ENCODE data around the gene ICOS.
"Not testable (repeated sequence)": the region's sequence is repeated elsewhere in the genome, so short reads cannot be mapped to it uniquely, and the experiment has no call there.

The ICOS gene

DNA sequence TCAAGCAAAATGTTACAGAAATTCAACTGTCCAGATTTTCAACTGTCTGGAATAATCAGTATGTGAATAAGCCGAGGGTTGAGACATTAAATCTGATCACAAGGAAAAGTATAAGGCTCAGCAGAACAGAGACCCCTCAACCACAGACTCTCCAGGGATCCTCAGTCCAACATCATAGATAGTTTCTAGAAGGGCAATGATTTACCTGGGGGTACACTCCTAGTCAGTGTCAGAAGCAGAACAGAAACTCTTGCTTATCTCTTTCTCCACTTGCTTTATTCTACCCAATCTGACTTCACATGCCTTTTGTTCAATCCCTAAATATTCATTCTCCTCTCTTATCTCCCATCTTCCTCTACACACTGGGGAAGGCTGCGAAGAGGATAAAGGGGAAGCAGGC, 36.4 kb downstream of the ICOS start:
- no peak for DNase-seq (ENCODE audit: extremely low read depth in 1 of 2, low read depth in 1 of 2)

GRCh38 chr2:203973676-203974075, 37.1 kb downstream of the ICOS start:
- DNase-seq (ENCODE audit: extremely low read depth in 1 of 2, low read depth in 1 of 2), result no peak

DNA sequence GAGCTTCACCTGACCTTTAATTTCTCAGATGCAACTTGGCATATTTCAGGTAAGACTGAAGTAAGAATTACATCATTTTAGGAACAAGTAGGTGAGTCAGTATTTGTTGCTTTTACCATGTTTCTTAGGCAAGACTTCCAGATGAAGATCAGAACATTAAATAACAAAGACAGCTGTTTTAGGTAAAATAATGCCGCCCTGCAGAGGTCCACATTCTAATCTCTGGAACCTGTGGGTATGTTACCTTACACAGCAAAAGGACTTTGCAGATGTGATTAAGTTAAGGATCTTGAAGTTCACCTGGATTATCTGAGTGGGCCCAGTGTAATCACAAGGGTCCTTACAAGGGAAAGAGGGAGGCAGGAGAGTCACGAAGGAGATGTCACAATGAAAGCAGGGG, 39.3 kb downstream of the ICOS start:
- no peak for DNase-seq (ENCODE audit: extremely low read depth in 1 of 2, low read depth in 1 of 2)

- no peak for DNase-seq (ENCODE audit: extremely low read depth in 1 of 2, low read depth in 1 of 2)
These were observed 45.7 kb downstream of the ICOS start for GRCh38 chr2:203982276-203982675.

DNA sequence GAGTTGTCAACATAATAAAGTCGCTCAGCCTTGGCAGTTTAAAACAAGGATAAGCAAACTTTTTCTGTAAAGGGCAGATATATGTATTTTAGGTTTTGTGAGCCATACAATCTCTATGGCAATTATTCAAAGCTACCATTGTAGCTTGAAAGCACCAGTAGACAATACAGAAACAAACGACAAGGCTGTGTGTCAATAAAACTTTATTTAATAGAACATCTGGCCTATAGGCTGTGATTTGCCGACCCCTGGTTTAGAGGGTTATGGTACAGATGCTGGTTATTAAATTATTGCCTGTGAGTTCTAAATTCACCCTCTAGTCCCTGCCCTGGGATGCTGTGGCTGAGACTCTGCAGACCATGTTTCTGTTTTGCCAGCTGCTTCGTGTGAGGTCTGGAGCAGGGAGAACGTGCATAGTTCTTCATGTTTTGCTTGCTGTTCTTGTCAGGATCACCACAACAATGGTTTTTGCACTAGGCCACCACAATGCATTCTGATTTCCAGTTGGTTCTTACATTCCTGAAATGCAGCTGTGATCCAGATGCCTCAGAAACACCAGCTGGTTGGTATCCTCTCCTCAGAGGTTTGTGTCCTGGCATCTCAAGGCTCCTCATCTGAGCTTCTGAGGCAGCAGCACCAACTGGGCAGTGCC, 46.6 kb downstream of the ICOS start:
- no peak for DNase-seq (ENCODE audit: extremely low read depth in 1 of 2, low read depth in 1 of 2)

GRCh38 chr2:203985978-203986377, 49.4 kb downstream of the ICOS start:
- not testable (repeated sequence) for DNase-seq (ENCODE audit: extremely low read depth in 1 of 2, low read depth in 1 of 2)

DNA sequence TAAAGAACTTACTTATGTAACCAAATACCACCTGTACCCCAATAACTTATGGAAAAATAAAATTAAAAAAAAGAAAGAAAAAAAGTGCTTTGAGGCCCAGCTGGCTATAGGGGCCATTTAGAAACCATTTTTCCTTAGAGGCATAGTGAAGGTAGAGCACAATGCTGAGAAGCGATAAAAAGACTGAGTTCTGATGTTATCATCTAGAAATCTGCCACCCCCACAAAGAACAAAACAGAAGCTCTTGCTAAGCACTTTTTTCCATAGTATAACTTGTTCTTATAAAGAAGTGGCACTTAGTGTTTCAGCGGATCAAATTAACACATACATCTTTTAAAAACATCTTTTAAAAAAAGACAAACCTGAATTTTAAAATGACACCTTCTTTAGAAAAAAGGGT, 51.4 kb downstream of the ICOS start:
- no peak for DNase-seq (ENCODE audit: extremely low read depth in 1 of 2, low read depth in 1 of 2)

GRCh38 chr2:203988500-203989260, 52.1 kb downstream of the ICOS start:
- DNase-seq (ENCODE audit: extremely low read depth in 1 of 2, low read depth in 1 of 2), result no peak

- no peak for DNase-seq (ENCODE audit: extremely low read depth in 1 of 2, low read depth in 1 of 2)
These were observed 53.0 kb downstream of the ICOS start for GRCh38 chr2:203989521-203989920.

DNA sequence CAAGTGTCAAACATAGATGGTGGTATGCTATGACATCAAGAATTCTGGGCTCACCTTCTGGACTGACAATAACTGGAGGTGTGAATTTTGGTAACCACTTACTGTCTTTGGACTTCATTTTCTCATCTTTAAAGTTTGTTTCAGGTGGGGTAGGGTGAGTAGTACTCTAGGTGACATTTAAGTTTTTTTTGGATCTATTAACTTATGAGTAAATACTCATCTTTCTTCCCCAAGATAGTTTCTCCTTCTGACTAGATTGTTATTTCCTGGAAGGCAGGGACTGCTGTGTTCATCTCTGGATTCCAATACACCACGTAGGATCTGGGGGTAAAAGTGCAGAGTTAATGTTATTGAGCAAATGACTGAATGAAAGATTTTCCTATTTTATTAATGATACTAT, 55.9 kb downstream of the ICOS start:
- DNase-seq (ENCODE audit: extremely low read depth in 1 of 2, low read depth in 1 of 2), result no peak

DNA sequence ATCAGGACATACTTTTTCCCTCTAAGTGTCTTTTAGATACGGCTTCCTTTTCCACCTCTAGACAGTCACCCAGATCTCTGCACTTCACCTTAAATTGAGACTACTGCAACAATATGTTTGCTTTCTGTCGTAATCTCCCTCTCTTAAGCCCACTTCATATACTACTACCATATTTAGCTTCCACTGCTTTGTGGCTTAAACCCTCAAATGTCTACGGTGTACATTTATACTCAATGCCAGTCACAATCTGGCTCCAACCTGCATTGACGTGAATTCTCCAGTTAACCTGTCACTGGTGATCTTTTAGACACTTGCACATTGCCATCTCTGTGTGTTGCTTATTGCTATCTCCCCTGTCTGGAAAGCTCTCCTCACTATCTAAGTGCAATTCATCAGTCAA, 56.4 kb downstream of the ICOS start:
- DNase-seq (ENCODE audit: extremely low read depth in 1 of 2, low read depth in 1 of 2), result no peak

DNA sequence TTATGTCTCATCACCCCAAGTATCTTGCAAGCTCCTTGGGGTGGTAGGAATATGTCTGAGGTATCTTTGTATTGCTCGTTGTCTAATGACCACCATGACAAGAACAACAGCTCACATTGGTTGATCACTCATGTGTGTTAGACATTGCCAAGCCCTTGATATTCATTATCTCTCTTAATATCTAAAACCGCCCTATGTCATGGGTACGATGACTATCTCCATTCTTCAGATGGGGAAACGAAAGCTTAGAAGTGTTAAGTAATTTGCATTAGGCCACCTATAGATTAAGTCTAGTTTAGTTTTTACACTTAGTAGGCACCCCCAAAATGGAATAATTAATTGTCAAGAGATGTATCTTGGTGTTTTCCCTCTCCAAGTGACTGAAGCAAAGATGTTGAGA, 57.0 kb downstream of the ICOS start:
- DNase-seq (ENCODE audit: extremely low read depth in 1 of 2, low read depth in 1 of 2), result no peak

DNA sequence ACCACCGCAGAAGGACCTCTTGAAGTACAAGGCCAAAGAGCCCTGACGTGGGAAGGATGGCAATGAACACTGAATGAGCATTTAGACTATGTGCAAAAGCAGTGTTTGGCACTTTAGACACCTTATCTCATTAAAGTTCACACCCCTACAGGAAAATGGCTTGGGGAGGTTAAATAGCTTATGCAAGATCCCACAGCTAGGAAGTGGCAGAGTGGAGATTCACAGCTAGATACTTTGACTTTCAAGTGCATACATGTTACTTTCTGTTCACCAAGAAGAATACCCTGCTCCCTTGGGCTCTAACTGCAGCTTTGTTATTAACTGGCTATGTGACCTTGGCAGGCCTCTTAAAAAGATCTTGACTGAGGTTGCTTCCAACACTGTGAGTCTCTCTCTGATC, 58.2 kb downstream of the ICOS start:
- no peak for DNase-seq (ENCODE audit: extremely low read depth in 1 of 2, low read depth in 1 of 2)

GRCh38 chr2:203996692-203997091, 60.1 kb downstream of the ICOS start:
- no peak for DNase-seq (ENCODE audit: extremely low read depth in 1 of 2, low read depth in 1 of 2)

- no peak for DNase-seq (ENCODE audit: extremely low read depth in 1 of 2, low read depth in 1 of 2)
These were observed 60.9 kb downstream of the ICOS start for GRCh38 chr2:203997481-203997880.

- DNase-seq (ENCODE audit: extremely low read depth in 1 of 2, low read depth in 1 of 2), result no peak
These were observed 61.6 kb downstream of the ICOS start for GRCh38 chr2:203997980-203998809.

DNA sequence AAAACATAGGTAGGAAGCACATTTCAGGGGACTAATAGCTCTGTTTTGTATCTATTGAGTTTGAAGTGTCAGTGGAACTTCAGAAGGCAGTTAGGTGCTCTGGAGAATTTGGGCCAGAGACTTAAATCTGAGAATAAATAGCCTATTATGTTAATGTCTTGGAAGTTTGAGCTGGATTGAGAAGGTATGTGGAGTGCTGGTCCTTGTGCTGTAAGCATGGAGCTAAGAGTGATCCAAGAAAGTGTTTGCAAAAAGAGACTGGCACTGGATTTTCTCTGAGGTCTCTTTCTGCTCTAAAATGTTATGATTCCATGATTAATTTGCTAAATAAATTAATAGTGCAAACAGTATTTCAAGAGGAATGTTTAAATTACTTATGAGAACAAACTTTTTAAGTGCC, 63.3 kb downstream of the ICOS start:
- DNase-seq (ENCODE audit: extremely low read depth in 1 of 2, low read depth in 1 of 2), result no peak

DNA sequence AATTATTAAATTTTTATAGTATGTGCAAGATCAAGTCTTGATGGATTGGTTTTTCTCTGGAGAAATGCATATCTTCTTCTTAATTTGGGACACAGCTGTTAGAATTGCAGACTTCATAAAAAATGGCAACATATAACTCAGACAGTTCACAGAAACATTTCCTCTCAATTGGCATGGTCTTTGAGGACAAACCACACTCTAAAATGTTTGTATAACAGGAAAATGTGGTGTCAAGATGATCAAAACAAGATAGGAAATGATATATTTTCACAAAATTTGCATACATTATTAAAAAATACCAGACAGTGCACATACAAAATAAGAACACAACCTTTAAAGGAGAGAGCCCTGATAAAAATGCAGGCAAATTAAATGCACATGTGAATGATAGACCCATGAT, 63.9 kb downstream of the ICOS start:
- DNase-seq (ENCODE audit: extremely low read depth in 1 of 2, low read depth in 1 of 2), result no peak

DNA sequence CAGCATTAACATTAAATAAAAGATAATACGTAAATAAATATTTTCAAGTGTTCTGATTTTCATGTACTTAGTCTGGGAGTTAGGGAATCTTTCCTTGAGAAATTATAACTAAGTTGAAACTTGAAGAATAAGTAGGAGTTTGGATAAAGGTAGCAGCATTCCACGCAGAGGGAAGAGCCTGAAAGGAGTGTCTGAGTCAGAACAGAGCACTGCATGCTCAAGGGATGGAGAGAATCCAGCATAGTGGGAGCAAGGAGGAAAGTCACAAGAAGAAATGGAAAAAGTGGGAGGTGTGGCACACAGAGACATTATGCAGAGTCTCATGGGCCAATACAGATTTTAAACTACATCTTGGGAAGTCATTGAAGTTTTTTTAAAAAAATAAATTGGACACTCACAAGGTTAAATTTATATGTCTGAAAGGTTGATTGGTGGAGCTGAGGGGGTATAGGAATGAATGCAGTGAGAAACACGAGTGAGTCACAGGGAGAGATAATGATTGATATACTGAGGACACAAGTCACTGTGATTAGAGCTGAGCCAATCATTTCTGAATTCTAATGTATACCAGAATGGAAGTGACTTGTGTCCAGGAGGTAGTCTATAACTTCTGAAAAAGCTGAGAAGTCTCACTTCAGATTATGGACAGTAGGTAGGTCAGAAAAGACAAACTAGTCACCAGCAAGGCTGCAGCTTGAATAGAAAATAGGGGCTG, 66.9 kb downstream of the ICOS start:
- no peak for DNase-seq (ENCODE audit: extremely low read depth in 1 of 2, low read depth in 1 of 2)

DNA sequence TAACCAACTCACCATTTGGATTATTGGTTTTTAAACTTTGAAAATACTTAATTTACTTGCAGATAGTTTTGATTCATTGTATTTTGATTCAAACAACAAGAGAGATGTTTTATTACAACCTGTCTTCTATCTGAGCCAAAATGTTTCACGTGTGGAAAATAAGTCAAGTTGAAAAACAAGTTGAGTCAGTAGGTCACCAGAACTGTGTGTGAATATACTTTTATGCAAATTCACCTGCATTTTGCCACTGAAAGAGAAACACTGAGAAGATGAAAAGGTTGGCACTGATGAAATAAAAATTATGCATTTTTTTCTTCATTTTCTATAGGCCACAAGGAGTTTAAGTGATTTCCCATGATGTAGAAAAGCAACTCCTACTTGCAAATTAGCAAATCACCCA, 68.3 kb downstream of the ICOS start:
- no peak for DNase-seq (ENCODE audit: extremely low read depth in 1 of 2, low read depth in 1 of 2)
